Hepatocyte (in vitro differentiated cells): ENCODE results near the gene PYGM. TPM values are rescaled to one million over a fixed set of nuclear protein-coding genes. Genes with fewer than 3 reads are reported as not detected.

Experiments
- DNase-seq: peaks from one replicate; pipeline ENCODE4 v3.0.0-alpha.2; 2016; ENCODE audit warnings: low spot score
- H2AFZ ChIP-seq: fragments of 200-600 bp; sonication (generic); 2 replicates; pipeline ENCODE4 v1.6.0; 2016; ENCODE audit warnings: antibody characterized with exemption, mild to moderate bottlenecking
- H3K27ac ChIP-seq: fragments of 200-600 bp; sonication (generic); 2 replicates; pipeline ENCODE4 v1.5.1; 2016; ENCODE audit warnings: mild to moderate bottlenecking
- H3K27me3 ChIP-seq: fragments of 200-600 bp; sonication (generic); 2 replicates; pipeline ENCODE4 v1.6.1; 2016
- H3K36me3 ChIP-seq: fragments of 200-600 bp; sonication (generic); replicated peaks from 2 replicates; pipeline ENCODE4 v1.5.1; 2016; ENCODE audit warnings: low read depth; ENCODE audit not compliant: insufficient read depth
- H3K4me1 ChIP-seq: fragments of 200-600 bp; sonication (generic); 2 replicates; pipeline ENCODE4 v1.5.1; 2016; ENCODE audit warnings: mild to moderate bottlenecking, moderate library complexity; ENCODE audit not compliant: insufficient read depth
- H3K4me2 ChIP-seq: fragments of 200-600 bp; sonication (generic); 2 replicates; pipeline ENCODE4 v1.6.0; 2016
- H3K4me3 ChIP-seq: fragments of 200-600 bp; sonication (generic); 2 replicates; pipeline ENCODE4 v1.5.1; 2016; ENCODE audit warnings: mild to moderate bottlenecking
- H3K79me2 ChIP-seq: fragments of 200-600 bp; sonication (generic); 2 replicates; pipeline ENCODE4 v1.6.0; 2017; ENCODE audit warnings: mild to moderate bottlenecking
- H3K9me2 ChIP-seq: fragments of 200-600 bp; sonication (generic); replicated peaks from 2 replicates; pipeline ENCODE4 v1.6.0; 2017; ENCODE audit warnings: mild to moderate bottlenecking; ENCODE audit not compliant: insufficient read depth
- H3K9me3 ChIP-seq: fragments of 200-600 bp; sonication (generic); 2 replicates; pipeline ENCODE4 v1.5.1; 2016; ENCODE audit warnings: low read depth, mild to moderate bottlenecking
- H4K20me1 ChIP-seq: fragments of 200-600 bp; sonication (generic); 2 replicates; pipeline ENCODE4 v1.6.0; 2016; ENCODE audit warnings: mild to moderate bottlenecking; ENCODE audit not compliant: insufficient read depth, poor library complexity, severe bottlenecking
- CTCF ChIP-seq: fragments of 200-600 bp; sonication (generic); IDR thresholded peaks from 2 replicates; pipeline ENCODE4 v1.5.1; 2016; ENCODE audit warnings: antibody characterized with exemption, mild to moderate bottlenecking; ENCODE audit not compliant: poor library complexity
- EZH2 ChIP-seq: fragments of 200-600 bp; sonication (generic); IDR thresholded peaks from 2 replicates; pipeline ENCODE4 v1.6.1; 2016; ENCODE audit warnings: antibody characterized with exemption, mild to moderate bottlenecking, borderline replicate concordance
- EZH2phosphoT487 ChIP-seq: fragments of 200-600 bp; sonication (generic); IDR thresholded peaks from one replicate; pipeline ENCODE4 v1.6.1; 2018; ENCODE audit warnings: antibody characterized with exemption, mild to moderate bottlenecking, low read depth, moderate library complexity; ENCODE audit not compliant: unreplicated experiment, severe bottlenecking
- WGBS: methylation state at CpG from one replicate; pipeline ENCODE4 v1.1.6; 2016; ENCODE audit warnings: low lambda C conversion rate; ENCODE audit errors: missing lambda C conversion rate; 5-methylcytosine and 5-hydroxymethylcytosine counted together
- polyA plus RNA-seq: library from polyadenylated mRNA; unstranded; fragments of >200 nt; fragmentation: Nextera tagmentation; extraction: Ambion mirVana; gene quantifications from 2 replicates; pipeline ENCODE4 v1.2.1, GENCODE V29; 2016
- total RNA-seq: library from RNA; depleted of rRNA; stranded (reverse); fragments of >200 nt; gene quantifications from 2 replicates; pipeline ENCODE4 v1.2.3, GENCODE V29; 2014

PYGM gene
- total and polyA plus RNA-seq, 2 experiments from 2014 or later = 1.9 to 4.0 TPM

DNA sequence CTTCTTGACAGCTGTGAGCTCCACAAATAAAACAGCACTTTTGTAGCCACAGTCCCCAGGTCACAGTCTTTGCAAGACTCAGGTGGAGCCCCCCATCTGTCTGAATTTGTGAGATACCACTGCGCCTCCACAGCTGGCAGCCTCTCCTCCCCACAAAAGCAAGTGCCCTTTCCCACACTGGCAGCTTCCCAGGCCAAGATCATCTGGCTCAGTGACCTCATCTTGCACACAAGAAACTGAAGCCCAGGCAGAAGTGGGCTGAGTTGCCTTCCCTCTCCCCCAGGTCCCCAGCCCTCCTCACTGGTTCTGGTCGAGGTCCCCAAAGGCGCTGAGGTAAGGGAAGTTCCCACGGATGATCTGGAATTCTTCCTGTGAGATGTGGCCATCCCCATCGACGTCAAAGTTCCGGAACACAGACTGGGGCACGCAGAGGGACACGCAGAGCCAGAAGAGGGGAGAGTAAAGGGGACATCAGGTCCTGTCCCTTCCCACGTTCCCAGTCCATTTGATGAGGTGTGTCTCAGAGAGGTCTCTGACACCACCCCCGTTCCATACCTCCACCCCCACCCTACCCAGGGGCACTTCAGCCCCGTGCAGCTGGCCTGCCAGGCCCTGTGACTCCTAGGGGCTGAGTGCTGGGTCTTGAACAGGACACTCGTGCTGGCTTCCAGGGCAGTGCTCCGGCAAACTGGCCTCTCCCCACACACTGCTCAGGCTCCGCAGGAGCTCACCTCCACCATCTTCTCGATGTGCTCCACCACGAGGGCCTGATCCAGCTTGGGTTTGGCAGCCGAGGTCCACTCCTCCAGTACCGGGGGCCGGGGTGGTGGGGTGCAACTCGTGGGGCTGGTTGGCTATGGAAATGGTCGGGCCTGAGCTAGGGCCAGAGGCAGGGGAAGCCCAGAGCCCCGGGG is 24.7 kb downstream of the PYGM start:
- Histone ChIP-seq H3K9me2 (no peaks in the 10 kb centered on the region), H4K20me1 (no peaks in the 10 kb centered on the region), H3K27me3 (peaks cover 8% of the 10 kb centered on the region), H2AFZ (no peak overlapping the region), H3K4me3 (no peak overlapping the region), H3K36me3 (no peaks in the 10 kb centered on the region), H3K4me2 (no peak overlapping the region), H3K4me1 (no peaks in the 10 kb centered on the region), H3K79me2 (no peaks in the 10 kb centered on the region), H3K9me3 (no peaks in the 10 kb centered on the region), H3K27ac (no peak overlapping the region)
- no peak for DNase-seq
- WGBS = 88% methylated on average over 22 of the region's 23 CpGs
- TF ChIP-seq CTCF = no peak
- TF ChIP-seq EZH2 = no peak
- TF ChIP-seq EZH2phosphoT487 = no peak

- Histone ChIP-seq H4K20me1 (no peaks in the 10 kb centered on the region), H3K36me3 (no peaks in the 10 kb centered on the region), H3K4me1 (no peaks in the 10 kb centered on the region), H3K79me2 (no peaks in the 10 kb centered on the region), H3K4me2 (no peak overlapping the region), H3K4me3 (no peak overlapping the region), H3K9me2 (no peaks in the 10 kb centered on the region), H3K27me3 (peaks cover 9% of the 10 kb centered on the region), H3K9me3 (no peaks in the 10 kb centered on the region), H3K27ac (no peak overlapping the region), H2AFZ (no peak overlapping the region)
- TF ChIP-seq EZH2phosphoT487 = no peak
- no peak for TF ChIP-seq CTCF
- no peak for TF ChIP-seq EZH2
- DNase-seq = no peak
- WGBS = 91% methylated on average over 3 of the region's 3 CpGs
These were observed 28.2 kb downstream of the PYGM start for GRCh38 chr11:64731601-64732000.

GRCh38 chr11:64729851-64730382 is 29.9 kb downstream of the PYGM start:
- DNase-seq = peak; percentile 53
- no peaks in the 10 kb centered on the region for H4K20me1 ChIP-seq
- no peaks in the 10 kb centered on the region for H3K4me1 ChIP-seq
- H3K9me3 ChIP-seq = no peaks in the 10 kb centered on the region
- no peaks in the 10 kb centered on the region for H3K36me3 ChIP-seq
- H3K27me3 ChIP-seq = peaks cover 9% of the 10 kb centered on the region
- H3K9me2 ChIP-seq = no peaks in the 10 kb centered on the region
- no peaks in the 10 kb centered on the region for H3K79me2 ChIP-seq
- TF ChIP-seq EZH2phosphoT487 (no peak), CTCF (no peak), EZH2 (no peak)
- 28% methylated on average over 15 of the region's 21 CpGs for WGBS
- H3K27ac ChIP-seq = no peak overlapping the region
- no peak overlapping the region for H3K4me2 ChIP-seq
- no peak overlapping the region for H2AFZ ChIP-seq
- H3K4me3 ChIP-seq = no peak overlapping the region
